Right lobe of liver (tissue), 6 donors: ENCODE results near the gene SLC35B3. TPM values are rescaled to one million over a fixed set of nuclear protein-coding genes. Genes with fewer than 3 reads are reported as not detected.

Source experiments
- ATAC-seq, 4 donors: fragments of 200-7000 bp; cut with Tn5 transposase; one replicate each; pipeline ENCODE4 v1.9.1; 2020; ENCODE audit warnings: mild to moderate bottlenecking in 4 of 4, moderate library complexity in 4 of 4
- DNase-seq, 3 donors: peaks; one replicate each; pipeline ENCODE4 v3.0.0-alpha.2; 2020
- H3K27ac ChIP-seq, 3 donors: fragments of 200-600 bp; one replicate each; pipeline ENCODE4 v1.8.0; 2022
- H3K27me3 ChIP-seq, 2 donors: fragments of 200-600 bp; one replicate each; pipeline ENCODE4 v1.8.0; 2022
- H3K36me3 ChIP-seq, 4 donors: fragments of 200-600 bp; sonication (generic) in 1 of 4; one replicate each; pipeline versions ENCODE4 v1.5.1 to v1.8.0; 2017 to 2022; ENCODE audit warnings: control low read depth in 1 of 4
- H3K4me1 ChIP-seq, 4 donors: fragments of 200-600 bp; sonication (generic) in 1 of 4; one replicate each; pipeline versions ENCODE4 v1.5.1 to v1.8.0; 2017 to 2022; ENCODE audit warnings: control low read depth in 1 of 4
- H3K4me3 ChIP-seq, 3 donors: fragments of 200-600 bp; one replicate each; pipeline ENCODE4 v1.8.0; 2022
- H3K9me3 ChIP-seq, 4 donors: fragments of 200-600 bp; sonication (generic) in 1 of 4; one replicate each; pipeline versions ENCODE4 v1.5.1 to v1.8.0; 2017 to 2022; ENCODE audit warnings: control low read depth in 1 of 4
- POLR2A ChIP-seq: fragments of 450-650 bp; IDR thresholded peaks from one replicate; pipeline ENCODE4 v1.6.1; 2017; ENCODE audit warnings: antibody characterized with exemption, mild to moderate bottlenecking
- WGBS: methylation state at CpG from one replicate; pipeline ENCODE4 v1.1.6; 2018; ENCODE audit warnings: low coverage, low lambda C conversion rate; ENCODE audit not compliant: insufficient coverage; ENCODE audit errors: missing lambda C conversion rate; 5-methylcytosine and 5-hydroxymethylcytosine counted together
- intact Hi-C, 2 donors: fragments of 100-400 bp; cut with DNase I; formaldehyde crosslinking; loops; one replicate each; pipeline versions ENCODE4 v1.11.2 to v1.14.1; 2022
- total RNA-seq, 6 experiments: library from RNA; depleted of rRNA in 2 of 6; stranded (reverse); fragments of >200 nt in 2 of 6; fragmentation: NEBNext Ultra II Directional in 3 of 6; extraction: Animal tissue kit (Norgen Biotek cat#: 25700) in 3 of 6; gene quantifications; one replicate each; pipeline versions ENCODE4 v1.1.0 to v1.2.4, GENCODE V29; 2016 to 2023
- TF ChIP-seq, protein P1 (sequence below), 4 donors: fragments of 200-600 bp in 3 of 4; fragments of 450-650 bp in 1 of 4; IDR thresholded peaks; one replicate each; pipeline versions ENCODE4 v1.5.1 to v1.8.0; 2016 to 2022; ENCODE audit warnings: antibody characterized with exemption in 4 of 4, mild to moderate bottlenecking in 2 of 4
- donor health status: DM: no; HTN: yes; CAD: no.
- donor health status: DM: no; HTN: no; CAD: no.
- donor health status: DM: no; HTN: no; CAD: no.
- donor health status: DM: no; HTN: yes; CAD: no.
- donor health status: DM: no; HTN: yes; CAD: no.

The SLC35B3 gene
- total RNA-seq, 6 experiments from 2014 or later, result 9.8 to 13.9 (median 12.9) TPM

DNA sequence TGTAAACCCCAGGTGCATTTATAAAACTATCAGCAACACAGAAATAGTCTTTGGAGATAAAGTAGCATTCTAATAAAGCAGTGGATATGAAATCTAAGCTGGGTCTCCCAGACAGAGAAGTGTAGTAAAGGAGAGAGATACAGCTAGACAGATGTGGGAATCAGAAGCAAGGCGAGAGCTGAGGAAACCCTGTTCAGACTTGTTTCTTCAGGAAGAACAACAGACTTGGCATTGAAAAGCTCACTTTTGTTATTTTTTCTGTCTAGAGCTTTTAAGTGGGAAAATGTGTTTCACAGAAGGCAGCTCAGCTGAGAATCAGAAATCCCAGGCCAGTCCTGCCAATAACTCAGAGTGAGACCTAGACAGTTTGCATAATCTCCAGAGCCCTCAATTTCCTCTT is 52.9 kb downstream of the SLC35B3 start:
- TF ChIP-seq POLR2A, result no peak
- TF ChIP-seq, protein P1, sequence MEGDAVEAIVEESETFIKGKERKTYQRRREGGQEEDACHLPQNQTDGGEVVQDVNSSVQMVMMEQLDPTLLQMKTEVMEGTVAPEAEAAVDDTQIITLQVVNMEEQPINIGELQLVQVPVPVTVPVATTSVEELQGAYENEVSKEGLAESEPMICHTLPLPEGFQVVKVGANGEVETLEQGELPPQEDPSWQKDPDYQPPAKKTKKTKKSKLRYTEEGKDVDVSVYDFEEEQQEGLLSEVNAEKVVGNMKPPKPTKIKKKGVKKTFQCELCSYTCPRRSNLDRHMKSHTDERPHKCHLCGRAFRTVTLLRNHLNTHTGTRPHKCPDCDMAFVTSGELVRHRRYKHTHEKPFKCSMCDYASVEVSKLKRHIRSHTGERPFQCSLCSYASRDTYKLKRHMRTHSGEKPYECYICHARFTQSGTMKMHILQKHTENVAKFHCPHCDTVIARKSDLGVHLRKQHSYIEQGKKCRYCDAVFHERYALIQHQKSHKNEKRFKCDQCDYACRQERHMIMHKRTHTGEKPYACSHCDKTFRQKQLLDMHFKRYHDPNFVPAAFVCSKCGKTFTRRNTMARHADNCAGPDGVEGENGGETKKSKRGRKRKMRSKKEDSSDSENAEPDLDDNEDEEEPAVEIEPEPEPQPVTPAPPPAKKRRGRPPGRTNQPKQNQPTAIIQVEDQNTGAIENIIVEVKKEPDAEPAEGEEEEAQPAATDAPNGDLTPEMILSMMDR (IDR thresholded peaks at IDR 0.05), result no peak
- Histone ChIP-seq H3K36me3 (no peaks in the 10 kb centered on the region), H3K27me3 (no peaks in the 10 kb centered on the region), H3K4me1 (no peaks in the 10 kb centered on the region), H3K27ac (no peak overlapping the region), H3K9me3 (no peaks in the 10 kb centered on the region), H3K4me3 (no peak overlapping the region)
- ATAC-seq, result no peak
- DNase-seq, result no peak
- WGBS, result 40% methylated on average over 1 of the region's 1 CpG
- intact Hi-C loops, result no loop called here

GRCh38 chr6:8375916-8376315 is 59.4 kb downstream of the SLC35B3 start:
- H3K4me1 ChIP-seq, result no peaks in the 10 kb centered on the region
- no peaks in the 10 kb centered on the region for H3K9me3 ChIP-seq
- H3K27ac ChIP-seq, result no peak overlapping the region
- 56% methylated on average over 4 of the region's 4 CpGs for WGBS
- DNase-seq (no peak), ATAC-seq (no peak)
- TF ChIP-seq POLR2A, result no peak
- TF ChIP-seq, protein P1 (IDR thresholded peaks at IDR 0.05), result no peak
- no peaks in the 10 kb centered on the region for H3K27me3 ChIP-seq
- no peaks in the 10 kb centered on the region for H3K36me3 ChIP-seq
- no peak overlapping the region for H3K4me3 ChIP-seq
- intact Hi-C loops, result no loop called here
